Panc1 (cell line): ENCODE results near the gene TAMALIN. TPM values are rescaled to one million over a fixed set of nuclear protein-coding genes. Genes with fewer than 3 reads are reported as not detected.

Experiments used
- ATAC-seq: fragments of 200-7000 bp; cut with Tn5 transposase; 2 replicates; pipeline ENCODE4 v1.9.1; 2020; ENCODE audit warnings: mild to moderate bottlenecking, moderate library complexity
- BruUV-seq: library from RNA; stranded (reverse); fragments of 400-500 nt; replicated peaks from 2 replicates; lab custom pipeline; 2021; lab: Mats Ljungman, UMichigan
- CTCF ChIA-PET: fragments of 300-600 bp; sonication (Branson Sonifier 250); formaldehyde crosslinking; loops from one replicate; lab custom pipeline; 2022; ENCODE audit warnings: antibody characterized with exemption; lab: Charles Lee
- POLR2A ChIA-PET: fragments of 300-600 bp; sonication (Branson Sonifier 250); formaldehyde crosslinking; loops from one replicate; lab custom pipeline; 2022; ENCODE audit warnings: antibody characterized with exemption; lab: Charles Lee
- DNase-seq: peaks from one replicate; pipeline ENCODE4 v3.0.0-alpha.2; 2010; ENCODE audit warnings: low read depth, low spot score
- H3K27ac ChIP-seq: 2 replicates; pipeline ENCODE4 v1.5.1; 2011; ENCODE audit warnings: mild to moderate bottlenecking, low read length, inconsistent platforms
- H3K27me3 ChIP-seq: fragments of 200-500 bp; sonication (Bioruptor generic); 2 replicates; pipeline ENCODE4 v1.6.0; 2014; ENCODE audit warnings: low read length, inconsistent platforms; ENCODE audit not compliant: control insufficient read depth, insufficient read depth
- H3K36me3 ChIP-seq: fragments of 200-500 bp; sonication (Bioruptor generic); 2 replicates; pipeline ENCODE4 v1.5.1; 2014; ENCODE audit warnings: inconsistent platforms, mild to moderate bottlenecking, low read length, moderate library complexity; ENCODE audit not compliant: control insufficient read depth, insufficient read depth
- H3K4me1 ChIP-seq: 2 replicates; pipeline ENCODE4 v1.5.1; 2011; ENCODE audit warnings: inconsistent platforms, mild to moderate bottlenecking, low read length, moderate library complexity; ENCODE audit not compliant: control insufficient read depth, insufficient read depth
- H3K4me3 ChIP-seq, 2 experiments: 2 replicates each; pipeline ENCODE4 v1.5.1; 2011 to 2012; ENCODE audit warnings: low read depth in 2 of 2, low read length in 2 of 2, mild to moderate bottlenecking in 2 of 2, inconsistent platforms in 1 of 2, moderate library complexity in 1 of 2
- H3K9me3 ChIP-seq: fragments of 200-500 bp; sonication (Bioruptor generic); 2 replicates; pipeline ENCODE4 v1.5.1; 2014; ENCODE audit warnings: low read depth, mild to moderate bottlenecking, inconsistent platforms, low read length, moderate library complexity; ENCODE audit not compliant: control insufficient read depth, insufficient read depth
- CTCF ChIP-seq: fragments of 450-650 bp; IDR thresholded peaks from 2 replicates; pipeline ENCODE4 v1.5.1; 2017; ENCODE audit warnings: mild to moderate bottlenecking
- POLR2AphosphoS5 ChIP-seq: IDR thresholded peaks from 2 replicates; pipeline ENCODE4 v1.6.1; 2012; ENCODE audit warnings: mild to moderate bottlenecking, low read depth, low read length, moderate library complexity
- SIN3A ChIP-seq: IDR thresholded peaks from 2 replicates; pipeline ENCODE4 v1.6.1; 2012; ENCODE audit warnings: low read depth, mild to moderate bottlenecking, low read length, moderate library complexity, borderline replicate concordance; ENCODE audit not compliant: insufficient read depth
- TCF7L2 ChIP-seq: IDR thresholded peaks from 2 replicates; pipeline ENCODE4 v1.6.1; 2011; ENCODE audit warnings: mild to moderate bottlenecking, low read depth, low read length, inconsistent platforms
- in situ Hi-C: cut with HindIII; loops from 2 replicates; pipeline ENCODE4 v1.10.0; 2016; ENCODE audit warnings: low sequenced_read_pairs, low pct_unique_long_range_greater_than_20kb
- intact Hi-C: fragments of 100-400 bp; cut with micrococcal nuclease; formaldehyde crosslinking; loops from one replicate; pipeline ENCODE4 v1.10.0; 2022; ENCODE audit not compliant: unreplicated experiment
- total RNA-seq: library from RNA; stranded (reverse); gene quantifications from one replicate; pipeline ENCODE4 v1.2.1, GENCODE V29; 2021; ENCODE audit not compliant: unreplicated experiment
- TF ChIP-seq, protein P1 (sequence below), 2 experiments: IDR thresholded peaks; 2 replicates each; pipeline ENCODE4 v1.6.1; 2011 to 2012; ENCODE audit warnings: low read depth in 2 of 2, control low read depth in 1 of 2, low read length in 1 of 2, mild to moderate bottlenecking in 1 of 2, moderate library complexity in 1 of 2; ENCODE audit not compliant: insufficient read depth in 1 of 2

TAMALIN gene
- total RNA-seq, 1 experiment from 2014 or later, result 0.82 TPM

GRCh38 chr12:51972422-51972812, 34.3 kb upstream of the TAMALIN start:
- no TSS peak for BruUV-seq
- Histone ChIP-seq H3K27ac (no peak overlapping the region), H3K27me3 (no peaks in the 10 kb centered on the region), H3K9me3 (no peaks in the 10 kb centered on the region), H3K36me3 (no peaks in the 10 kb centered on the region), H3K4me3 (no peak overlapping the region), H3K4me1 (0 out of 2 replicates have a peak, but pooled peaks cover 4% of the 10 kb centered on the region)
- ATAC-seq (no peak), DNase-seq (no peak)
- CTCF ChIA-PET, result interaction anchor here (0.5 to 0.7 kb wide), 3 partner anchors 10 to 22 kb away, joined by 3 to 6 read pairs (median 5); no protein-coding TSS in a partner anchor
- TF ChIP-seq, protein P1, sequence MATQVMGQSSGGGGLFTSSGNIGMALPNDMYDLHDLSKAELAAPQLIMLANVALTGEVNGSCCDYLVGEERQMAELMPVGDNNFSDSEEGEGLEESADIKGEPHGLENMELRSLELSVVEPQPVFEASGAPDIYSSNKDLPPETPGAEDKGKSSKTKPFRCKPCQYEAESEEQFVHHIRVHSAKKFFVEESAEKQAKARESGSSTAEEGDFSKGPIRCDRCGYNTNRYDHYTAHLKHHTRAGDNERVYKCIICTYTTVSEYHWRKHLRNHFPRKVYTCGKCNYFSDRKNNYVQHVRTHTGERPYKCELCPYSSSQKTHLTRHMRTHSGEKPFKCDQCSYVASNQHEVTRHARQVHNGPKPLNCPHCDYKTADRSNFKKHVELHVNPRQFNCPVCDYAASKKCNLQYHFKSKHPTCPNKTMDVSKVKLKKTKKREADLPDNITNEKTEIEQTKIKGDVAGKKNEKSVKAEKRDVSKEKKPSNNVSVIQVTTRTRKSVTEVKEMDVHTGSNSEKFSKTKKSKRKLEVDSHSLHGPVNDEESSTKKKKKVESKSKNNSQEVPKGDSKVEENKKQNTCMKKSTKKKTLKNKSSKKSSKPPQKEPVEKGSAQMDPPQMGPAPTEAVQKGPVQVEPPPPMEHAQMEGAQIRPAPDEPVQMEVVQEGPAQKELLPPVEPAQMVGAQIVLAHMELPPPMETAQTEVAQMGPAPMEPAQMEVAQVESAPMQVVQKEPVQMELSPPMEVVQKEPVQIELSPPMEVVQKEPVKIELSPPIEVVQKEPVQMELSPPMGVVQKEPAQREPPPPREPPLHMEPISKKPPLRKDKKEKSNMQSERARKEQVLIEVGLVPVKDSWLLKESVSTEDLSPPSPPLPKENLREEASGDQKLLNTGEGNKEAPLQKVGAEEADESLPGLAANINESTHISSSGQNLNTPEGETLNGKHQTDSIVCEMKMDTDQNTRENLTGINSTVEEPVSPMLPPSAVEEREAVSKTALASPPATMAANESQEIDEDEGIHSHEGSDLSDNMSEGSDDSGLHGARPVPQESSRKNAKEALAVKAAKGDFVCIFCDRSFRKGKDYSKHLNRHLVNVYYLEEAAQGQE (IDR thresholded peaks at IDR 0.05; ENCODE audit: insufficient read depth in 1 of 2, low read depth in 2 of 2, low read length in 1 of 2), result no peak
- no peak for TF ChIP-seq POLR2AphosphoS5
- TF ChIP-seq SIN3A, result no peak
- TF ChIP-seq TCF7L2, result no peak
- no peak for TF ChIP-seq CTCF
- in situ Hi-C loops, result no loop called here
- intact Hi-C loops, result no loop called here
- POLR2A ChIA-PET, result no interaction called here

GRCh38 chr12:51972849-51973273, 33.9 kb upstream of the TAMALIN start:
- Histone ChIP-seq H3K27ac (no peak overlapping the region), H3K27me3 (no peaks in the 10 kb centered on the region), H3K9me3 (no peaks in the 10 kb centered on the region), H3K4me3 (no peak overlapping the region), H3K4me1 (0 out of 2 replicates have a peak, but pooled peaks cover 4% of the 10 kb centered on the region), H3K36me3 (no peaks in the 10 kb centered on the region)
- ChIA-PET POLR2A (no interaction called here), CTCF (no interaction called here)
- intact Hi-C loops (no loop called here), in situ Hi-C loops (no loop called here)
- no TSS peak for BruUV-seq
- TF ChIP-seq POLR2AphosphoS5 (no peak), TCF7L2 (no peak), CTCF (no peak), SIN3A (no peak)
- TF ChIP-seq, protein P1 (IDR thresholded peaks at IDR 0.05; ENCODE audit: insufficient read depth in 1 of 2, low read depth in 2 of 2, low read length in 1 of 2), result no peak
- no peak for ATAC-seq
- no peak for DNase-seq
